D721Med (cell line): ENCODE data around the gene SLCO1B1.

ENCODE experiments used
- DNase-seq: peaks from one replicate; pipeline ENCODE4 v3.0.0; 2011; ENCODE audit warnings: low spot score; ENCODE audit not compliant: insufficient read length
- FAIRE-seq: peaks from 2 replicates; lab custom pipeline; 2011; peaks lifted over from hg19 to GRCh38; lab: Jason Lieb, UNC
- CTCF ChIP-seq: IDR thresholded peaks from 2 replicates; pipeline ENCODE4 v1.5.1; 2012; ENCODE audit warnings: mild to moderate bottlenecking, control low read depth; ENCODE audit not compliant: insufficient read depth; ENCODE audit errors: missing control alignments

Gene SLCO1B1

GRCh38 chr12:21221778-21222177 lies 90.8 kb downstream of the SLCO1B1 start:
- no peak for TF ChIP-seq CTCF
- no peak for DNase-seq
- no peak for FAIRE-seq

- FAIRE-seq (no peak), DNase-seq (no peak)
- no peak for TF ChIP-seq CTCF
Observed at GRCh38 chr12:21223930-21224329, 92.9 kb downstream of the SLCO1B1 start.

GRCh38 chr12:21234395-21234794 lies 103.4 kb downstream of the SLCO1B1 start:
- TF ChIP-seq CTCF: no peak
- DNase-seq: no peak
- no peak for FAIRE-seq

- DNase-seq (no peak), FAIRE-seq (no peak)
- no peak for TF ChIP-seq CTCF
Observed at GRCh38 chr12:21239866-21240265, 108.9 kb downstream of the SLCO1B1 start.

- DNase-seq (no peak), FAIRE-seq (no peak)
- peak; percentile 34 for TF ChIP-seq CTCF
Observed at GRCh38 chr12:21248679-21249078, 117.7 kb downstream of the SLCO1B1 start.

- TF ChIP-seq CTCF: no peak
- no peak for FAIRE-seq
- DNase-seq: no peak
Observed at GRCh38 chr12:21252070-21252469, 121.1 kb downstream of the SLCO1B1 start.

- FAIRE-seq (no peak), DNase-seq (no peak)
Observed at GRCh38 chr12:21257172-21257571, 126.2 kb downstream of the SLCO1B1 start.

More at GRCh38 chr12:21257172-21257571, 126.2 kb downstream of the SLCO1B1 start:
- TF ChIP-seq CTCF: no peak
